ENCODE data around the gene UACA. TPM values are rescaled to one million over a fixed set of nuclear protein-coding genes. Genes with fewer than 3 reads are reported as not detected.
"Not testable (repeated sequence)": the region's sequence is repeated elsewhere in the genome, so short reads cannot be mapped to it uniquely, and the experiment has no call there.

Gene UACA
- total RNA-seq, 4 donors from 2014 or later, result 101 to 192 (median 127) TPM

DNA sequence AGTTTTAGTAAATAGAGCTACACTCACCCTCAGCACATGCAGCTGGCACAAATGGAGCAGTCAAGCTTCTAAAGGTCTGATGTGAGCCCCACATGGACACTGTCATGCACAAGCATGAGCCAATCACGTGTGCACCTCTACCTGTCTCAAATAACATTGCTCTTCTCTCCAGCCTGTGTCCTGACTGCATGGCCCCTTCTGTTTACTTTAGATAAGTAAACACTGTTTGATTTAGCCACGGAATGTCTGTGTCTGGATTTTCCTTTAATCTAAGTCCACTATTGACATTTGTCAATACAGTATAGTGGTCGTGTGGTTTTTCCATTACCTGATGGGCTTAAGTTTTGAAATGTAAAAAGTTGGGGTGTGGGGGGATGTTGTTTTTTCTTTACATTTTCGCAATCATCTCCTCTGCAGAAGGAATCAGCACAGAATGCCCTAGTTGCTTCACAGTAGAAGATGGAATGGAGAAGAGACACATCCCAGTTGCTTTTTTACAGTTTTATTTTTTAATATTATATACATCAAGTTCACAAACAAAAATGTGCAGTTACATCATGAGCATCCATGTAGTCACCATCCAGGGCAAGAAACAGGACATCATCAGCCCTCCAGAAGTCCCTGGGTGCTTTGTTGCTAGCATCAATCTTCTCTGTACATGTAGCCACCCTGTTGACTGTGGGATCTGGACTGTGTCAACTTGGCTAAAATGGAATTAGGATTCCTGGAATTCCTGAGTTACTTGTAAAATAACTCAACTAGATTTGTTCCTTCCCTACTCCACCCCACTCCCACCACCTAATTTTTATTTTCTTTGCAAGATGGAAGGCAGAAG is 146.1 kb downstream of the UACA start:
- H3K36me3 ChIP-seq, result no peaks in the 10 kb centered on the region
- peak in 1 of 2 donors; percentile 6 for ATAC-seq
- H3K27ac ChIP-seq, result no peak overlapping the region
- in situ Hi-C loops (cut with MboI; ENCODE audit: low sequenced_read_pairs in 4 of 4), result no loop called here
- H3K27me3 ChIP-seq, result no peaks in the 10 kb centered on the region
- H3K9me3 ChIP-seq, result no peaks in the 10 kb centered on the region
- H3K4me3 ChIP-seq, result no peak overlapping the region
- intact Hi-C loops (cut with DNase I; ENCODE audit: low total_unique reads), result no loop called here
- no peaks in the 10 kb centered on the region for H3K4me1 ChIP-seq
- no peak for DNase-seq
- TF ChIP-seq, protein P1, sequence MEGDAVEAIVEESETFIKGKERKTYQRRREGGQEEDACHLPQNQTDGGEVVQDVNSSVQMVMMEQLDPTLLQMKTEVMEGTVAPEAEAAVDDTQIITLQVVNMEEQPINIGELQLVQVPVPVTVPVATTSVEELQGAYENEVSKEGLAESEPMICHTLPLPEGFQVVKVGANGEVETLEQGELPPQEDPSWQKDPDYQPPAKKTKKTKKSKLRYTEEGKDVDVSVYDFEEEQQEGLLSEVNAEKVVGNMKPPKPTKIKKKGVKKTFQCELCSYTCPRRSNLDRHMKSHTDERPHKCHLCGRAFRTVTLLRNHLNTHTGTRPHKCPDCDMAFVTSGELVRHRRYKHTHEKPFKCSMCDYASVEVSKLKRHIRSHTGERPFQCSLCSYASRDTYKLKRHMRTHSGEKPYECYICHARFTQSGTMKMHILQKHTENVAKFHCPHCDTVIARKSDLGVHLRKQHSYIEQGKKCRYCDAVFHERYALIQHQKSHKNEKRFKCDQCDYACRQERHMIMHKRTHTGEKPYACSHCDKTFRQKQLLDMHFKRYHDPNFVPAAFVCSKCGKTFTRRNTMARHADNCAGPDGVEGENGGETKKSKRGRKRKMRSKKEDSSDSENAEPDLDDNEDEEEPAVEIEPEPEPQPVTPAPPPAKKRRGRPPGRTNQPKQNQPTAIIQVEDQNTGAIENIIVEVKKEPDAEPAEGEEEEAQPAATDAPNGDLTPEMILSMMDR (IDR thresholded peaks at IDR 0.05 in 4 of 5, conservative IDR thresholded peaks at IDR 0.05 in 1 of 5), result no peak
- TF ChIP-seq POLR2A (IDR thresholded peaks at IDR 0.05), result no peak

- H3K9me3 ChIP-seq; H3K4me3 ChIP-seq; ATAC-seq; intact Hi-C loops (cut with DNase I; ENCODE audit: low total_unique reads); H3K27me3 ChIP-seq; H3K36me3 ChIP-seq; H3K27ac ChIP-seq; H3K4me1 ChIP-seq; in situ Hi-C loops (cut with MboI; ENCODE audit: low sequenced_read_pairs in 4 of 4); DNase-seq: not testable (repeated sequence)
Measured at GRCh38 chr15:70616311-70616756, 147.0 kb downstream of the UACA start.

GRCh38 chr15:70615435-70616310 is 147.7 kb downstream of the UACA start:
- H3K27ac ChIP-seq, result no peak overlapping the region
- no peak for ATAC-seq
- in situ Hi-C loops (cut with MboI; ENCODE audit: low sequenced_read_pairs in 4 of 4), result no loop called here
- H3K27me3 ChIP-seq, result no peaks in the 10 kb centered on the region
- H3K4me3 ChIP-seq, result no peak overlapping the region
- no peaks in the 10 kb centered on the region for H3K36me3 ChIP-seq
- no peaks in the 10 kb centered on the region for H3K9me3 ChIP-seq
- intact Hi-C loops (cut with DNase I; ENCODE audit: low total_unique reads), result no loop called here
- TF ChIP-seq POLR2A (IDR thresholded peaks at IDR 0.05), result no peak
- TF ChIP-seq, protein P1 (IDR thresholded peaks at IDR 0.05 in 4 of 5, conservative IDR thresholded peaks at IDR 0.05 in 1 of 5), result no peak
- H3K4me1 ChIP-seq, result no peaks in the 10 kb centered on the region
- no peak for DNase-seq

GRCh38 chr15:70614221-70614620 is 149.1 kb downstream of the UACA start:
- no peak for ATAC-seq
- H3K4me3 ChIP-seq, result no peak overlapping the region
- H3K4me1 ChIP-seq, result no peaks in the 10 kb centered on the region
- in situ Hi-C loops (cut with MboI; ENCODE audit: low sequenced_read_pairs in 4 of 4) (no loop called here), intact Hi-C loops (cut with DNase I; ENCODE audit: low total_unique reads) (no loop called here)
- no peaks in the 10 kb centered on the region for H3K36me3 ChIP-seq
- H3K9me3 ChIP-seq, result no peaks in the 10 kb centered on the region
- H3K27me3 ChIP-seq, result no peaks in the 10 kb centered on the region
- TF ChIP-seq, protein P1 (IDR thresholded peaks at IDR 0.05 in 4 of 5, conservative IDR thresholded peaks at IDR 0.05 in 1 of 5), result no peak
- no peak for TF ChIP-seq POLR2A (IDR thresholded peaks at IDR 0.05)
- H3K27ac ChIP-seq, result no peak overlapping the region
- no peak for DNase-seq

- no peak for DNase-seq
- intact Hi-C loops (cut with DNase I; ENCODE audit: low total_unique reads) (no loop called here), in situ Hi-C loops (cut with MboI; ENCODE audit: low sequenced_read_pairs in 4 of 4) (no loop called here)
- H3K4me3 ChIP-seq, result no peak overlapping the region
- no peaks in the 10 kb centered on the region for H3K4me1 ChIP-seq
- TF ChIP-seq, protein P1 (IDR thresholded peaks at IDR 0.05 in 4 of 5, conservative IDR thresholded peaks at IDR 0.05 in 1 of 5), result no peak
- no peak for TF ChIP-seq POLR2A (IDR thresholded peaks at IDR 0.05)
- H3K27me3 ChIP-seq, result no peaks in the 10 kb centered on the region
- no peaks in the 10 kb centered on the region for H3K9me3 ChIP-seq
- no peak for ATAC-seq
- H3K36me3 ChIP-seq, result no peaks in the 10 kb centered on the region
- H3K27ac ChIP-seq, result no peak overlapping the region
Measured at GRCh38 chr15:70613271-70613670, 150.1 kb downstream of the UACA start.
